IPS-20b (cell line): ENCODE data around the gene SH2D3A.
A peak's percentile ranks its signal among the peaks of the same experiment; 100 is the strongest.
"Not testable (repeated sequence)": the region's sequence is repeated elsewhere in the genome, so short reads cannot be mapped to it uniquely, and the experiment has no call there.

Experiments used
- H3K27ac ChIP-seq: one replicate; pipeline ENCODE4 v1.5.1; 2013; ENCODE audit warnings: low read length
- H3K27me3 ChIP-seq: 2 replicates; pipeline ENCODE4 v1.6.1; 2013; ENCODE audit warnings: mild to moderate bottlenecking, low read length, inconsistent platforms; ENCODE audit not compliant: insufficient read depth
- H3K36me3 ChIP-seq: 2 replicates; pipeline ENCODE4 v1.6.1; 2013; ENCODE audit warnings: low read depth, mild to moderate bottlenecking, inconsistent platforms, low read length, moderate library complexity; ENCODE audit not compliant: insufficient read depth
- H3K4me1 ChIP-seq: 2 replicates; pipeline ENCODE4 v1.6.1; 2013; ENCODE audit warnings: mild to moderate bottlenecking, control low read depth, inconsistent platforms, low read length, moderate library complexity; ENCODE audit not compliant: insufficient read depth
- H3K4me3 ChIP-seq: 2 replicates; pipeline ENCODE4 v1.5.1; 2013; ENCODE audit warnings: mild to moderate bottlenecking, low read length, inconsistent platforms
- H3K9ac ChIP-seq: 2 replicates; pipeline ENCODE4 v1.6.1; 2013; ENCODE audit warnings: low read depth, mild to moderate bottlenecking, inconsistent platforms, low read length, moderate library complexity
- H3K9me3 ChIP-seq: 2 replicates; pipeline ENCODE4 v1.6.1; 2013; ENCODE audit warnings: mild to moderate bottlenecking, low read depth, low read length, inconsistent platforms; ENCODE audit not compliant: insufficient read depth

Gene SH2D3A

DNA sequence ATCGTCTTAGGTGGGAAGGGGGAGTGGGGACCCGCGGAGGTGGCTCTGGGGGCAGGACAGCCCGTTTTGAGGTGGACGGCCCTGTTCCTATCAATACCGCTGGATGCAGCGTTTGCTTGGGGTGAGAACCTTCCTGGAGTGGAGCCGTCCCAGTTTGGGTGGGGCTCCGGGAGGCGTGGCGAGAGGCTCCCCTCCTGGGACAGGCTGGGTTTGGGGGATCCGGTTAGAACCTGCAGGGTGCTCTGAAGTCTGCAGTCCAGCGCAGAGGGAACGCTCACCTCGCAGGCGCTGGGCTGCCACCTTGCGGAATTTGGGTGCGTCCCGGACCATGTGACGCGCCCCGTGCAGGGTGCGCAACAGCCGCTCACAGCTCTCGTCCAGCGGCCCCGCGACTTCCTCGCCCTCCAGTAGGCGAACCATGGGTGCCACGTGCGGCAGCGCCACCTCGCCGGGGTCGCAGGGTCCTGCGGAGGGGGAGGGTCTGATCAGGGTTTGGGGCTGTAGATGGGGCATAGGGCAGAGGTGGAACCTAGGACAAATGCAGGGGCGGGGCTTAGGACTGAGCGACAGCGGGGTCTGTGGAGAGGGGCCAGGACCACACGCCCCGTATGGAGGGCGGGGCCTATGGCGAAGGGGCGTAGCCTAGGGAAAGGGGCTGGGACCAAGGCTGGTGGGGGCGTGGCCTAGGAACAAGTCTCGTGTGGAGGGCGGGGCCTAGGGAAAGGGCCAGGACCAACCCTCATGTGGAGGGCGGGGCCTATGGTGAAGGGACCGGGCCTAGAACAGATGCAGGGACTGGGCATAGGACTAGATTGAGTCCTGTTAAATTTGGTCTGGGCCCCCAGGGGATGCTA lies 13.8 kb downstream of the SH2D3A start:
- no peaks in the 10 kb centered on the region for H3K27me3 ChIP-seq
- H3K9ac ChIP-seq, result peak overlapping the region; percentile 73; the same call in 1 of the 2 replicates
- no peaks in the 10 kb centered on the region for H3K9me3 ChIP-seq
- H3K4me1 ChIP-seq, result peaks cover 4% of the 10 kb centered on the region; the same call in 1 of the 2 replicates
- H3K36me3 ChIP-seq, result peaks cover 43% of the 10 kb centered on the region
- peak overlapping the region; percentile 32 for H3K27ac ChIP-seq
- peak overlapping the region; percentile 78 for H3K4me3 ChIP-seq

DNA sequence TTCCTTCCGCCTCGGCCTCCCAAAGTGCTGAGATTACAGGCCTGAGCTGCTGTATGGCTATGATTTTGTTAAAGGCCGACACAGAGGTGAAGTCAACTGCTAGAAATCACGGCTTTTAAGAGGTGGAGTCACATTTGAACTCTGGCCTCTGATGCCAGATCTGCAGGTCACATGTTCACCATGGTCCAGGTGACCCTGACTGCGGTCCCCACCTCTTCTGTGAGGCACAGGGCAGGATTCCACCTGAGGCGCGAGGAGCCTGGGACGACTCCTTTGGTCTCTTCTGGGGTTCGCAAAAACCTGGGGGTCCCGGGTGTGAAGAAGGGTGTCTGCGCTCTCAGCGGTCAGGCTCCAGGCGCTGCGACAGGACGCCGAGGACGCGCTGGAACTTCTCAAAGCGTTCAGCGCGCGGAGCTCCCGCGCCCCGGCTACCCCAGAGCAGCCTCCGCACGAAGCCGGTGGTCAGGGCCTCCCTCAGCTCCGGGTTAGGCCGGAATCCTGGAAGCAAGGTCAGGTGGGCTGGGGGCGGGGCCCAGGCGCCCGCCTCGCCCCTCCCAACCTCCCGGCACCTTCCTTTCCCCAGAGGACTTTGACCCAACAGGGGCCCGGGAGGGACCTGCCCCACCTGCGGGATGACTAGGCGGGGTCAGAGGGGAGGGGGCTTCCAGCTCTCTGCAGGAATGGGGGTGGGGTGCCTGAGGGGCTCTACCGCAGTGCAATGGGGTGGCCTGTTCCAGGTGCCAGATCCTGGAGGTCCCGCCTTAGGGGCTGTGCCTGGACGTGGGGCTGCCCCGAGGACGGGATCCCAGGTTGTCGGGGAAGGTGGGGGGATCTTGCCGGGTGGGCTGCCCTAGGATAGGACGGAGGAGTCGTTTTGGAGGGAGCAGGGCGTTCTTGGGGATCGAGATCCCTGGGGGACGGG lies 14.7 kb downstream of the SH2D3A start:
- Histone ChIP-seq H3K27me3 (no peaks in the 10 kb centered on the region), H3K36me3 (peaks cover 50% of the 10 kb centered on the region), H3K27ac (peak overlapping the region; percentile 32), H3K9me3 (no peaks in the 10 kb centered on the region), H3K4me3 (peak overlapping the region; percentile 78), H3K4me1 (peaks cover 4% of the 10 kb centered on the region; the same call in 1 of the 2 replicates), H3K9ac (peak overlapping the region; percentile 73; the same call in 1 of the 2 replicates)

GRCh38 chr19:6751189-6751588 lies 16.0 kb downstream of the SH2D3A start:
- Histone ChIP-seq H3K4me3 (no peak overlapping the region), H3K36me3 (peaks cover 63% of the 10 kb centered on the region), H3K27ac (no peak overlapping the region), H3K4me1 (peaks cover 4% of the 10 kb centered on the region; the same call in 1 of the 2 replicates), H3K9me3 (no peaks in the 10 kb centered on the region), H3K27me3 (no peaks in the 10 kb centered on the region), H3K9ac (no peak overlapping the region)

GRCh38 chr19:6750062-6750461 lies 17.2 kb downstream of the SH2D3A start:
- peaks cover 73% of the 10 kb centered on the region for H3K36me3 ChIP-seq
- H3K4me1 ChIP-seq, result peaks cover 4% of the 10 kb centered on the region; the same call in 1 of the 2 replicates
- no peak overlapping the region for H3K9ac ChIP-seq
- no peak overlapping the region for H3K4me3 ChIP-seq
- H3K27me3 ChIP-seq, result no peaks in the 10 kb centered on the region
- H3K9me3 ChIP-seq, result no peaks in the 10 kb centered on the region
- no peak overlapping the region for H3K27ac ChIP-seq

DNA sequence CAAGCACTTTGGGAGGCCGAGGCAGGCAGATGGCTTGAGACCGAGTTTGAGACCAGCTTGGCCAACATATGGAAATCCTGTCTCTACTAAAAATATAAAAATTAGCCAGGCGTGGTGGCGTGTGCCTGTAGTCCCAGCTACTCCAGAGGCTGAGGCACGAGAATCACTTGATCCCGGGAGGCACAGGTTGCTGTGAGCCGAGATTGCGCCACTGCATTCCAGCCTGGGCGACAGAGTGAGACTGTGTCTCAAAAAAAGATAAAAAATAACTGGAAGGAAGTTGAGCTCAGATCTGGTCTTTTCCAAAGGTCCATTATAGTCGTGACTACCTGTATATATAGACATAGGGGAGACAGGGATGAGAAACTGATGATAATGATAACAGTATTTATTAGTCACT lies 18.7 kb downstream of the SH2D3A start:
- H3K4me1 ChIP-seq, H3K27ac ChIP-seq: not testable (repeated sequence)
- H3K36me3 ChIP-seq, result peaks cover 83% of the 10 kb centered on the region

GRCh38 chr19:6745965-6746364 lies 21.3 kb downstream of the SH2D3A start:
- Histone ChIP-seq H3K27ac (no peak overlapping the region), H3K4me1 (peaks cover 10% of the 10 kb centered on the region), H3K27me3 (no peaks in the 10 kb centered on the region), H3K4me3 (no peak overlapping the region), H3K9me3 (no peaks in the 10 kb centered on the region), H3K36me3 (peaks cover 86% of the 10 kb centered on the region), H3K9ac (no peak overlapping the region)

More for the DNA sequence above, 18.7 kb downstream of the SH2D3A start:
- H3K9ac ChIP-seq, H3K27me3 ChIP-seq, H3K4me3 ChIP-seq, H3K9me3 ChIP-seq: not testable (repeated sequence)

GRCh38 chr19:6744381-6745301 lies 22.6 kb downstream of the SH2D3A start:
- H3K9me3 ChIP-seq, result no peaks in the 10 kb centered on the region
- no peaks in the 10 kb centered on the region for H3K27me3 ChIP-seq
- peaks cover 10% of the 10 kb centered on the region for H3K4me1 ChIP-seq
- H3K4me3 ChIP-seq, result no peak overlapping the region
- H3K36me3 ChIP-seq, result peaks cover 74% of the 10 kb centered on the region
- H3K9ac ChIP-seq, result peak overlapping the region; percentile 27; the same call in 1 of the 2 replicates
- no peak overlapping the region for H3K27ac ChIP-seq

DNA sequence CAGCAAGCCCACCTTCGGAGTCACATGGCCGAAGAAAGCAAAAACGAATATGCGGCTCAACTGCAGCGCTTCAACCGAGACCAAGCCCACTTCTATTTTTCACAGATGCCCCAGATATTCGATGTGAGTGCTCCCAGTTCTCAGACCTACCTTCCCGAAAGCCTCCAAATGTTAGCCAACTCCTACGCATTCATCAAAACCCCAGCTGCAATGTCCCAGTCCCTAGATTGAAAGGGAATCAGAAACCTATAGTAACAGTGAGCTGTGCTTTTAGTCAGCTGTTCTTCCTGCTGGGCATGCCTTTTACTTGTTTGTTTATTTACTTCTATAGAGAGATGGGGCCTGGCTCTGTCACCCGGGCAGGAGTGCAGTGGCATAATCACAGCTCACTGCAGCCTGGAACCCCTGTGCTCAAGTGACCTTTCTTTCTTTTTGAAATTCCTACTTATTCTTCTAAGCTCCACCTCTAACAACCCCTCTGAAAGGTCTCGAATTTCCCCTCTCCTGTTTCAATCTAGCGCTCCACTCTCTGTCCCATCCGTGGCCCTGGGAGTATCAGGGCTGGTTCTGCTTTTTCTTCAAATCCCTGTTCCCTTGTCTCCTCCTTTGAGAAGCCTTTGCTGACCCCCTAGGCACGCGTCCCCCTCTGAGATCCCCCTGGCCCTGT lies 23.4 kb downstream of the SH2D3A start:
- Histone ChIP-seq H3K9me3 (no peaks in the 10 kb centered on the region), H3K27ac (no peak overlapping the region), H3K4me3 (no peak overlapping the region; the same call in 1 of the 2 replicates), H3K27me3 (no peaks in the 10 kb centered on the region), H3K9ac (peak overlapping the region; percentile 27; the same call in 1 of the 2 replicates), H3K36me3 (peaks cover 66% of the 10 kb centered on the region), H3K4me1 (peaks cover 12% of the 10 kb centered on the region)

DNA sequence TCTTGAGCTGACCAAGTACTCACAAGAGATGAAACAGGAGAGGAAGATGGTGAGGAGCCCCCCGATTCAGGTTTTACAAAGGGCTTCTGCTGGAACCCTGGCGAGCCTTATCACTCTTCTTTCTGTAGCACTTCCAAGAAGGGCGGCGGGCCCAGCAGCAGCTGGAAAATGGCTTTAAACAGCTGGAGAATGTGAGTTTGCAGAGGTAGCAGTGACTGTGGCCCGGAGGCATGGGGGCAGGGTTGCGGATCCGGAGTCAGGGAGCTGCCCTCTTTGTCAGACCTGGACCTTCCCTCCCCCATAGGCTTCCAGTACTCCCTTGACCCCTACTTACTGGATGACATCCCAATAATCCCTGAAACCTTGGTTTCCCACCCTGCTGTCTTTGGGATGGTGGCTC lies 24.2 kb downstream of the SH2D3A start:
- Histone ChIP-seq H3K9me3 (no peaks in the 10 kb centered on the region), H3K4me3 (no peak overlapping the region), H3K27ac (no peak overlapping the region), H3K4me1 (peaks cover 15% of the 10 kb centered on the region), H3K9ac (no peak overlapping the region), H3K27me3 (no peaks in the 10 kb centered on the region), H3K36me3 (peaks cover 58% of the 10 kb centered on the region)

GRCh38 chr19:6740589-6741343 lies 26.5 kb downstream of the SH2D3A start:
- Histone ChIP-seq H3K27me3 (no peaks in the 10 kb centered on the region), H3K4me1 (peaks cover 20% of the 10 kb centered on the region), H3K36me3 (peaks cover 39% of the 10 kb centered on the region), H3K9ac (peak overlapping the region; percentile 81; the same call in 1 of the 2 replicates), H3K4me3 (peak overlapping the region; percentile 88), H3K27ac (peak overlapping the region; percentile 61), H3K9me3 (no peaks in the 10 kb centered on the region)
